Erythroblast (primary cell): ENCODE results near the gene LMBR1.

Experiments
- GATA1 ChIP-seq: IDR thresholded peaks from 2 replicates; pipeline ENCODE4 v1.6.1; 2011; ENCODE audit warnings: low read depth, mild to moderate bottlenecking, control low read depth, low read length, moderate library complexity
- POLR2A ChIP-seq: IDR thresholded peaks from 2 replicates; pipeline ENCODE4 v1.6.1; 2011; ENCODE audit warnings: mild to moderate bottlenecking, low read length

DNA sequence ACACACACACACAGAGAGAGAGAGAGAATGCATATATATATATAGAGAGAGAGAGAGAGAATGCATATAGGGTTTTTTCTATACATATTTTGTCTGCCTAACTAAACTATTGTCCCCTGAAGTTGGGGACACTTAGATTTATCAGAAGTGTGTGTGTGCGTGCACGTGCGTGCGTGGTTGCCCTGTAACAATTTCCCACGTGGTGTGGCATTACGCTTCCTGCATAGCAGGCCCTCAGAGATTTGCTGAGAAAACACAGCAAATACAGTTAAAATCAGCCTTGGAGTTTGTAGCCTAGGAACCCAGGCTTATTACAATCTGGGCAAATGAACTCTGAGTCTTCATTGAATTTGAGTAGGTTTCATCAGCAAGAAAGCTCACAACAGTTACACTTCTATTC lies 237.7 kb downstream of the LMBR1 start:
- TF ChIP-seq POLR2A = no peak
- no peak for TF ChIP-seq GATA1
